ENCODE measurements around the gene SHISAL2A. TPM values are rescaled to one million over a fixed set of nuclear protein-coding genes. Genes with fewer than 3 reads are reported as not detected.

Gene SHISAL2A
- polyA plus RNA-seq, 3 donors: 0.03 to 0.28 TPM; not detected in 1

GRCh38 chr1:52660807-52661206 lies 27.8 kb downstream of the SHISAL2A start:
- no peak overlapping the region for H3K9ac ChIP-seq (ENCODE audit: insufficient read depth, low read length, poor library complexity, severe bottlenecking)
- H3K9me3 ChIP-seq (replicated peaks in 1 of 2; ENCODE audit: control insufficient read depth in 1 of 2, insufficient read depth in 1 of 2, low read length in 2 of 2): no peaks in the 10 kb centered on the region
- H3K79me2 ChIP-seq (ENCODE audit: insufficient read depth, low read length): no peaks in the 10 kb centered on the region
- 75% methylated on average over 2 of the region's 3 CpGs for WGBS (ENCODE audit: insufficient coverage)
- no peak overlapping the region for H3K4me2 ChIP-seq (replicated peaks; ENCODE audit: extremely low read depth, low read length, poor library complexity, severe bottlenecking)
- H2AFZ ChIP-seq (ENCODE audit: insufficient read depth, low read depth, low read length, poor library complexity, severe bottlenecking): no peak overlapping the region
- H3K4me3 ChIP-seq (replicated peaks in 1 of 3; ENCODE audit: low read depth in 2 of 3, low read length in 3 of 3): no peak overlapping the region
- intact Hi-C loops (cut with micrococcal nuclease): no loop called here
- H4K20me1 ChIP-seq (ENCODE audit: insufficient read depth, low read length): no peaks in the 10 kb centered on the region
- H3K27me3 ChIP-seq (ENCODE audit: control insufficient read depth in 2 of 2, insufficient read depth in 2 of 2, low read length in 2 of 2): no peaks in the 10 kb centered on the region
- H3K9me3 Mint-ChIP-seq: no peaks in the 10 kb centered on the region
- H3K27ac ChIP-seq (ENCODE audit: low read depth in 1 of 2, low read length in 2 of 2): no peak overlapping the region
- no peaks in the 10 kb centered on the region for H3K4me1 ChIP-seq (ENCODE audit: control insufficient read depth in 1 of 2, insufficient read depth in 2 of 2, low read length in 2 of 2)
- no peaks in the 10 kb centered on the region for H3K36me3 ChIP-seq (replicated peaks in 1 of 2; ENCODE audit: control insufficient read depth in 1 of 2, insufficient read depth in 2 of 2, low read length in 2 of 2)
- peaks cover 9% of the 10 kb centered on the region for H3K4me1 Mint-ChIP-seq
- peaks cover 0 to 3% of the 10 kb centered on the region in 2 donors for H3K36me3 Mint-ChIP-seq
- H3K27me3 Mint-ChIP-seq (ENCODE audit: low read depth in 3 of 3): peaks cover 0 to 6% (median 4%) of the 10 kb centered on the region in 3 donors
- no peak overlapping the region for H3K4me3 Mint-ChIP-seq
- no peak for DNase-seq
- H3K27ac Mint-ChIP-seq: no peak overlapping the region
- TF ChIP-seq CTCF (IDR thresholded peaks at IDR 0.05): no peak

- no peaks in the 10 kb centered on the region for H3K79me2 ChIP-seq (ENCODE audit: insufficient read depth, low read length)
- intact Hi-C loops (cut with micrococcal nuclease): no loop called here
- Mint-ChIP-seq H3K4me3 (no peak overlapping the region), H3K4me1 (peaks cover 9% of the 10 kb centered on the region), H3K27me3 (ENCODE audit: low read depth in 3 of 3) (peaks cover 0 to 6% (median 4%) of the 10 kb centered on the region in 3 donors), H3K36me3 (peaks cover 0 to 3% of the 10 kb centered on the region in 2 donors), H3K27ac (no peak overlapping the region), H3K9me3 (no peaks in the 10 kb centered on the region)
- no peaks in the 10 kb centered on the region for H3K36me3 ChIP-seq (replicated peaks in 1 of 2; ENCODE audit: control insufficient read depth in 1 of 2, insufficient read depth in 2 of 2, low read length in 2 of 2)
- DNase-seq: no peak
- H3K27me3 ChIP-seq (ENCODE audit: control insufficient read depth in 2 of 2, insufficient read depth in 2 of 2, low read length in 2 of 2): no peaks in the 10 kb centered on the region
- TF ChIP-seq CTCF (IDR thresholded peaks at IDR 0.05): no peak
- H2AFZ ChIP-seq (ENCODE audit: insufficient read depth, low read depth, low read length, poor library complexity, severe bottlenecking): no peak overlapping the region
- no peak overlapping the region for H3K4me3 ChIP-seq (replicated peaks in 1 of 3; ENCODE audit: low read depth in 2 of 3, low read length in 3 of 3)
- H3K27ac ChIP-seq (ENCODE audit: low read depth in 1 of 2, low read length in 2 of 2): no peak overlapping the region
- no peak overlapping the region for H3K9ac ChIP-seq (ENCODE audit: insufficient read depth, low read length, poor library complexity, severe bottlenecking)
- H4K20me1 ChIP-seq (ENCODE audit: insufficient read depth, low read length): no peaks in the 10 kb centered on the region
- 62% methylated on average over 10 of the region's 13 CpGs for WGBS (ENCODE audit: insufficient coverage)
- no peak overlapping the region for H3K4me2 ChIP-seq (replicated peaks; ENCODE audit: extremely low read depth, low read length, poor library complexity, severe bottlenecking)
- H3K4me1 ChIP-seq (ENCODE audit: control insufficient read depth in 1 of 2, insufficient read depth in 2 of 2, low read length in 2 of 2): no peaks in the 10 kb centered on the region
- H3K9me3 ChIP-seq (replicated peaks in 1 of 2; ENCODE audit: control insufficient read depth in 1 of 2, insufficient read depth in 1 of 2, low read length in 2 of 2): no peaks in the 10 kb centered on the region
These were observed 29.8 kb downstream of the SHISAL2A start for GRCh38 chr1:52662645-52663313.

All from CD14-positive monocyte (primary cell).